Progenitor cell of endocrine pancreas (in vitro differentiated cells): Measurements from ENCODE around the gene DMRTA2. TPM values are rescaled to one million over a fixed set of nuclear protein-coding genes. Genes with fewer than 3 reads are reported as not detected.

ENCODE experiments used
- DNase-seq: peaks from one replicate; pipeline ENCODE4 v3.0.0; 2021; ENCODE audit warnings: low spot score; ENCODE audit not compliant: unreplicated experiment
- H3K27ac Mint-ChIP-seq: 2 replicates; pipeline ENCODE4 v1.8.0; 2021; ENCODE audit warnings: mild to moderate bottlenecking, moderate library complexity, mixed read lengths
- H3K27me3 Mint-ChIP-seq: 2 replicates; pipeline ENCODE4 v1.8.0; 2021; ENCODE audit warnings: mixed read lengths
- H3K36me3 Mint-ChIP-seq: 2 replicates; pipeline ENCODE4 v1.8.0; 2022; ENCODE audit warnings: mixed read lengths; ENCODE audit not compliant: insufficient read depth
- H3K4me1 Mint-ChIP-seq: 2 replicates; pipeline ENCODE4 v1.8.0; 2021; ENCODE audit warnings: low read depth, mixed read lengths
- H3K4me3 Mint-ChIP-seq: 2 replicates; pipeline ENCODE4 v1.8.0; 2021; ENCODE audit warnings: low read depth, mild to moderate bottlenecking, moderate library complexity, mixed read lengths
- H3K9me3 Mint-ChIP-seq: 2 replicates; pipeline ENCODE4 v1.8.0; 2021; ENCODE audit warnings: low read depth, mixed read lengths
- total RNA-seq: library from RNA; stranded (reverse); gene quantifications from 2 replicates; pipeline ENCODE4 v1.2.1, GENCODE V29; 2021
- TF ChIP-seq, protein P1 (sequence below): fragments of 200-600 bp; sonication (generic); IDR thresholded peaks from one replicate; pipeline ENCODE4 v1.5.0; 2021; ENCODE audit warnings: antibody characterized with exemption, mild to moderate bottlenecking; ENCODE audit not compliant: unreplicated experiment

DMRTA2 gene
- total RNA-seq, 1 donor from 2014 or later, result not detected

DNA sequence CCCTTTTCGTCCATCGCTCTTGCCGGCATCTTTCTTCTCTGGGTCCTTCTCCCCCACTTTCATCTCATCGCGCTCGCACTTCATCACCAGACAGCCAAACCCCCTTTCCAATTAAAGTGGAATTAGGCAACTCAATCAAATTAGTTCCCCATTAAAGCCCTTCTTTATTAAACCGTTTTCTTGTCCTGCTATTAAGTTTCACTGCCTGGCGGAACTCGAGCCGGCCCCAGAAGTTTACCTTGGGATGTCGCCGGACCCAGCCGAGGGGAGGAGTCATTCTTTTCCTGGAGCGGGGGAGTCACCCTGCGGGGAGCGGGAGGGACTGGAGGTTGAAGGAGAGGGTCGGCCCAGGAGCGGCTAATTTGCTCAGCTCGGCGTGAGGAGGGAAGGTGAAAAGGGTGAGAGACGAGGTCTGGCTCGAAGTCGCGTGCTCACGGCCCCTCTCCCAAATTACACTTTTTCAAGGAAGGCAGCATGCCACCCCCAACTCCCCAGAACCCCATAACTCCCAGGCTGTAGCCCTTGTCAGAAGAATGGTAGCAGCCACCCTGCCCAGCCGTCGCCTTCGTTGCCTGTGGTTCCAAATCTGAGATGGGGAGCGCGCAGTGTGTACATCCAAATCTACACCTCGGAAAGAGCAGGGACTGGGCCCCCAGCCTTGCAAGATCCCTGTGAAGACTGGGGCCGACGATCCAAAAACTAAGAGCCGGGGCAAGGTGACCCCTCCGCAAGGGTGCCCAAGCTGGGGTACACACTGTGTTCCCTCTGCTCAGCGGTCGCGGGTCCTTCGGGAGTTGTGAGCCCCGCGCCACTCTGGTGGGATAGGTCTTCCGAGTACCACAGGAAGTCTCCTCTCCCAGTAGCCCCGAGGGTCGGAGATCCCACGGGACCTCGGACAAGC lies 6.4 kb downstream of the DMRTA2 start:
- Mint-ChIP-seq H3K9me3 (no peaks in the 10 kb centered on the region), H3K36me3 (no peaks in the 10 kb centered on the region), H3K27me3 (peaks cover 83% of the 10 kb centered on the region), H3K4me1 (peaks cover 5% of the 10 kb centered on the region), H3K4me3 (peak overlapping the region; percentile 31), H3K27ac (no peak overlapping the region)
- DNase-seq, result no peak
- TF ChIP-seq, protein P1, sequence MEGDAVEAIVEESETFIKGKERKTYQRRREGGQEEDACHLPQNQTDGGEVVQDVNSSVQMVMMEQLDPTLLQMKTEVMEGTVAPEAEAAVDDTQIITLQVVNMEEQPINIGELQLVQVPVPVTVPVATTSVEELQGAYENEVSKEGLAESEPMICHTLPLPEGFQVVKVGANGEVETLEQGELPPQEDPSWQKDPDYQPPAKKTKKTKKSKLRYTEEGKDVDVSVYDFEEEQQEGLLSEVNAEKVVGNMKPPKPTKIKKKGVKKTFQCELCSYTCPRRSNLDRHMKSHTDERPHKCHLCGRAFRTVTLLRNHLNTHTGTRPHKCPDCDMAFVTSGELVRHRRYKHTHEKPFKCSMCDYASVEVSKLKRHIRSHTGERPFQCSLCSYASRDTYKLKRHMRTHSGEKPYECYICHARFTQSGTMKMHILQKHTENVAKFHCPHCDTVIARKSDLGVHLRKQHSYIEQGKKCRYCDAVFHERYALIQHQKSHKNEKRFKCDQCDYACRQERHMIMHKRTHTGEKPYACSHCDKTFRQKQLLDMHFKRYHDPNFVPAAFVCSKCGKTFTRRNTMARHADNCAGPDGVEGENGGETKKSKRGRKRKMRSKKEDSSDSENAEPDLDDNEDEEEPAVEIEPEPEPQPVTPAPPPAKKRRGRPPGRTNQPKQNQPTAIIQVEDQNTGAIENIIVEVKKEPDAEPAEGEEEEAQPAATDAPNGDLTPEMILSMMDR, result no peak

DNA sequence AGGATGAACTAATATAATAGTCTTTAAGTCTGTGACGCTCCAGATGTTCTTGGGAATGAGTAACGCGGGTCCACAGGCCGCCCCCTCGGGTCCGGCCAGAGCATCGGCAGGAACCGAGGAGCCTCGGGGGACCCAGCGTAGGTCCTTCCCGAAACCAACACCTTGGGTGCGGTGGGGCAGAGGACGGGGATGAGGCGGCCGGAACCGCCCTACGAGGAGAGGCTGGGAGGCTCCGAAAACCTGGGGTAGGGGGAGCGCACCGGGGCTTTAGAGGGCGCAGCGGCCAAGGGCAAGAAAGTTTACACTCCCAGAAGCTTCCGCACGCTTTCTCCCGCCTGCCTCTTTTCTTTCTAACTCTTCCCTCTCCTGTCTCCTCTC lies 7.1 kb downstream of the DMRTA2 start:
- TF ChIP-seq, protein P1, result no peak
- no peak overlapping the region for H3K4me3 Mint-ChIP-seq
- peaks cover 5% of the 10 kb centered on the region for H3K4me1 Mint-ChIP-seq
- H3K27ac Mint-ChIP-seq, result no peak overlapping the region
- H3K36me3 Mint-ChIP-seq, result no peaks in the 10 kb centered on the region
- no peak for DNase-seq
- peaks cover 83% of the 10 kb centered on the region for H3K27me3 Mint-ChIP-seq
- H3K9me3 Mint-ChIP-seq, result no peaks in the 10 kb centered on the region

DNA sequence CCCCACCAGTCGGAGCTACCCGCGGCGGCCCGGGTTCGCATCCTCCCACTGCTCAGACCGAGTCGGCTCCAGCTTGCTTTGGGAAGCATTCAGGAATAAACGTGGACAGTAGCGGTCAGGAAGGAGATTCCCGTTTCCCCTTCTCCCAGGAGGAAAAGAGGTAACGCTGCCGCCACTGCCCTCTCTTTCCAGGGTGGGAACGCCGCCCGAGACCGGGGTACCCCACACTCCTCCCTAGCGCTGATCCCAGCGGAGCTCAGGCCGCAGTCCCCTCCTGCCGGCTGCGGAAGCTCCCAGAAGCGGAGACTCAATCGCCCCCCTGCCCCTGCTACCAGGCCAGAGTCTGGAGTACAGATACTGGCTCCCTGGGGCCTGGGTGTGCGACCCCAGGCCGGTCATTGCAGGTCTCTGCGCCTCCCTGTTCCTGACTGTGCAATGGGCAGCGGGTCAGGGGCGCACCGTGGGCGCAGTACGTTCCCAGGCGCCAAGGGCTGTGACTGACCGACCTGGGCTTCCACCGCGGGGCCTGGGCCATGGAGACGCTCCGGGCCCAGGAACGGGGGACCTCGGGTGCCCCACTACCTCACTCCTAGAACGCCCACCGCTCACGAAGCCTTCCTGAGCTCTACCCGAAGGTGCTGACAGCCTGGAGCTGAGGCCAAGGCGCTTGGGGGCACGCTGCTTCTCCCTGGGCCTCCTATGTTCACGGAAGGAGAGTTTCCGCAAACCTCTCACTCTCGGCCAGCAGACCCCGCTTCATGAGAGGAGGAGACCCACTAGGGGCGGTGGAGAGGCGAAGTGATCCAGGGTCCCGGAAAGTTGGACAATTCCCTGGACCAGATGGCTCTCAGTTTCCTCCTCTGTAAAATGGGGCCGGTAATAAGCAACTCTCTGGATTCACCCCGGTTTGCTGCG lies 7.8 kb downstream of the DMRTA2 start:
- Mint-ChIP-seq H3K27ac (no peak overlapping the region), H3K27me3 (peaks cover 85% of the 10 kb centered on the region), H3K9me3 (no peaks in the 10 kb centered on the region), H3K36me3 (no peaks in the 10 kb centered on the region), H3K4me3 (no peak overlapping the region), H3K4me1 (peaks cover 5% of the 10 kb centered on the region)
- DNase-seq, result no peak
- TF ChIP-seq, protein P1, result peak; percentile 33

DNA sequence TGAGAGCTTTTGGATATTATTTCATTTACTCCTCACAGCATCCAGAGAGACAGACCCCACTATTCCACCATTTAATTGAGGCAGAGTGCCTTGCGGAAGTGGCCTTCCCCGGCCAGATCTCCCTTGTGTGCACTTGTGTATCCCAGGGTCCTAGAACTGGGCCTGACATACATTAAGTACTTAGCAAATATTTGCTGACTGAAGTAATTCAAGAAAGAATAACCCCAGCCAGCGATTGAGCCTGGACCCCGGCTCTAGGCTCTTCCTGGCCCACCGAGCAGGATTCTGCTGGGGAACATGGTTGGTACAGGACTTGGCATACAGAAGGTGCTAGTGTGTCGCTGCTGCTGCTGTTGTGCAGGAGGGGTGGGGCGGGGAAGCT lies 8.4 kb downstream of the DMRTA2 start:
- Mint-ChIP-seq H3K27me3 (peaks cover 85% of the 10 kb centered on the region), H3K27ac (no peak overlapping the region), H3K4me3 (no peak overlapping the region), H3K9me3 (no peaks in the 10 kb centered on the region), H3K4me1 (peaks cover 4% of the 10 kb centered on the region), H3K36me3 (no peaks in the 10 kb centered on the region)
- no peak for DNase-seq
- TF ChIP-seq, protein P1, result no peak

DNA sequence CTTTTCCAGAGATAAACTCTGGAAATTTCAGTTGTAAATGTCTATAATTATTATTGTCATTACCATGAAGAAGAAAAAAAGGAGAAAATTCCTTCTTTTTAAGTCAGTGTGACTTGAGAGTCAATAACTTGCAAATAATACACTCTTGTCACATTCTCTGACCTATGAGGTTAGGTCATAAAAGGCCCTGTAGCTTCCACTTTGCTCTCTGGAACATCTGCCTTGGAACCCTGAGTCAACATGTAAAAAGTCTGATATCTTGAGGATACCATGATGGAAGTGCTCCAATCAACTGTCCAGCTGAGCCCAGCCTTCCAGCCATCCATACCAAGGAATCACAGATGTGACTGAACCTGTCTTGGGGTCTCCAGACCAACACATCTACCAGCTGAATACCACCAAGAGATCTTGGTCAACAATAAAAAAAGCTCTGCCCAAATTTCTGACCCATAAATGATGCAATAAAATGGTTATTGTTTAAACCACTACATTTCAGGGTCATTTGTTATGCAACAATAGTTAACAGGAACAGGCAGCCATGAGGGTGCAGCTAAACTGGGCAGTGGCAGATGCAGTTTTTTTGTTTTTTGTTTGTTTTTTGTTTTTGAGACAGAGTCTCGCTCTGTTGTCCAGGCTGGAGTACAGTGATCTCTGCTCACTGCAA lies 10.3 kb downstream of the DMRTA2 start:
- no peak overlapping the region for H3K4me3 Mint-ChIP-seq
- TF ChIP-seq, protein P1, result no peak
- no peaks in the 10 kb centered on the region for H3K36me3 Mint-ChIP-seq
- peaks cover 78% of the 10 kb centered on the region for H3K27me3 Mint-ChIP-seq
- peaks cover 4% of the 10 kb centered on the region for H3K4me1 Mint-ChIP-seq
- H3K27ac Mint-ChIP-seq, result no peak overlapping the region
- H3K9me3 Mint-ChIP-seq, result no peaks in the 10 kb centered on the region
- no peak for DNase-seq
